Stimulated activated CD4-positive, alpha-beta T cell treated with anti-CD3 and anti-CD28 coated beads, Interleukin-12 subunit alpha, Interleukin-12 subunit beta, amount 100 ng/mL, for 4 hours (primary cell): ENCODE measurements around the gene DCAF6.

Experiments used
- DNase-seq: peaks from one replicate; pipeline ENCODE4 v3.0.0-alpha.2; 2020

The DCAF6 gene

DNA sequence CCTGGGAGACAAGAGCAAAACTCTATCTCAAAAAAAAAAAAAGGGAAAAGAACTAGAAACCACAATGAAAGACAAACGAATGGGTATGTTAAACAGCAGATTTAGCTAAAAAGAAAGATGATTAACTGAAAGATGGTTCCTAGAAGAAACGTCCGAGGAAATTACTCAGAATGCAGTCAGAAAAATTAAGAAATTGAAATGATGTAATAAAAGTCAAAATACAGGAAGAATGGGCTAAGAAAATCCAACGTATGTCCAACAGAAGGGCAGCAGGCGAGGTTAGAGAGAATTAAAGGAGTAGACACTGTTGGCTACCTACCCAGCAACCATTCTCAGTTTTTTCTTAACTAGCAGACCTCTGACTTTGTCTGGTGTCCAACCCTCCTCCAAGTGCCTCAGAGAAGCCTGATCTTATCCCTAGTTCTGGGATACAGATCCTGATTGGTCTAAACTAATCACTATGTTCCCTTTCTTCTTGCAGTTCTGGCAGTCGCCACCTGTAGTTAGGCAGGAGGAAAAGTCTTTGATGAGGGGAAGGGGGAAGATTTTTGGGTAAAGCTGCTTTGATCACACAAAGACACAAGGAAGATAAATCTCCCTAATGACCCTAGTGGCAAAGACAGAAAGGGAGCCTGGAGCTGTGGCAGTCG, 174.5 kb downstream of the DCAF6 start:
- DNase-seq = no peak

DNA sequence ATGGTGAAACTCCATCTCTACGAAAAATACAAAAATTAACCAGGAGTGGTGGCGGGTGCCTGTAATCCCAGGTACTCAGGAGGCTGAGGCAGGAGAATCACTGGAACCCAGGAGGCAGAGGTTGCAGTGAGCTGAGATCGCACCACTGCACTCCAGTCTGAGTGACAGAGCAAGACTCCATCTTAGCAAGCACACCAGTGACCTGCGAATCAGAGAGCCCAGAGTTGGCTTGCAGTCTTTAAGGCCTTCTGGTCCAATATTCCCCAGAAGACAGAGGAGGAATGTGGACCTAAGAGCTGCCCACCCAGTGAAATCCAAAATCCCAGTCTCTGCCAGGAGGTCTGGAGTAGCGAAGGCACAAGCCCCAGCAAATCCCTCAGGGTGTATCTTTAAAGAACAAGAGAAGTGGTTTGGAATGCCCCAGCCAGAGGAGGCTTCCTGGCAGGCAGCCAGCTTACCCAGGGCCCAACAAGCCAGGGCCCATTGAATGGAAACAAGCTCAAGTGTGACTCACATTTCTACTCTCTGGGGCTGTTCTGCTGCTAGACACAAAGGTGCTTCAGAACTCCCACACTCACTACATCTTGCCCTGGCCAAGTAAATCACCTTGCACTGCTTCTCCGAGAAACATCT, 176.3 kb downstream of the DCAF6 start:
- DNase-seq = peak; percentile 59

DNA sequence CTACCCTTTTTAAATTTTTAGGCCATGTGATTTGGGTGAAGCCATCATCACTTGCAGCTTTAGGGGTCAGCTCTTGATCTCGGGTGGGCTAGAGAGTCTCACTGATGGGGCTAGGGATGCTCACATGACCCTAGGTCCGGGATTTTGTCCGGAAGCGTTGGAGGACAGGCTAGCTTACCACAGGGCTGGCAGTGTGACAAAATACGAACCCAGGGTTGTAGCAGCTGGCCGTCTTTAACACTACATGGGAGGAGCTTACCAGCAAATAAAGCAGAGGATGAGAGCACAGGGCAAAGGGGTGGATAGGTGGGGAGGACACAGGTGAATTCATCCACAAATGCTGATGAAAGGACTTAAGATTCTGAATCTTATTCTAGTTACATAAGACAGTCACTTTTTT, 178.4 kb downstream of the DCAF6 start:
- DNase-seq = no peak

DNA sequence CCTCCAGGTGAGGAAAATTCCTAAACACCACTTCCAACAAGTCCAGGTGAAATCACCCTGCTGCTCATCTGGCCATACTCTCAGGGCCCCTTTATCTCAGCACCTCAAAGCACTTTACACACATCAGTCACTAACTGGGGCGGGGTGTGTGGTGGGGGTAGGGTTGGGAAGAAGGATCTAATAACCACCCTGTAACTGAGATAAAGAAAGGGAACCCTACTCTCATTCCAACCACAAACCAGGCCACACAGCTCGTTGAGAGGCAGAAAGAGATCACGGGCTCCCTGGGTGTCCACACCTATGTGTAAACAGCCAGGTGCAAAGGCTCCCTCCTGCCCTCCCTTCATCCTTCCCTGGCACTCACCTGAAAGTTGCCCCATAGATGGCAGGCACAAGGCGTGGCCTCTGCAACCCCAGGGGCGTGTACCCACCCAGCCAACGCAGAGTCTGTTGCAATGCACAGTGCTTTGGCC, 179.9 kb downstream of the DCAF6 start:
- no peak for DNase-seq

DNA sequence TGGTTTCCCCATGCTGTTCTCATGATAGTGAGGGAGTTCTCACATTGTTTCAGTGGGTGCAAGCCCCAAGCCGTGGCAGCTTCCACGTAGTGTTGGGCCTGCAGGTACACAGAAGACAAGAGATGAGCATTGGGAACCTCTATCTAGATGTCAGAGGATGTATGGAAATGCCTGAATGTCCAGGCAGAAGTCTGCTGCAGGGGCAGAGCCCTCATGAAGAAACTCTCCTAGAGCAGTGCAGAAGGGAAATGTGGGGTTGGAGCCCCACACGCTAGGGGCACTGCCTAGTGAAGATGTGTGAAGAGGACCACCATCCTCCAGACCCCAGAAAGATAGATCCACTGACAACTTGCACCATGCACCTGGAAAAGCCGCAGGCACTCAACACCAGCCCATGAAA, 183.3 kb downstream of the DCAF6 start:
- no peak for DNase-seq

DNA sequence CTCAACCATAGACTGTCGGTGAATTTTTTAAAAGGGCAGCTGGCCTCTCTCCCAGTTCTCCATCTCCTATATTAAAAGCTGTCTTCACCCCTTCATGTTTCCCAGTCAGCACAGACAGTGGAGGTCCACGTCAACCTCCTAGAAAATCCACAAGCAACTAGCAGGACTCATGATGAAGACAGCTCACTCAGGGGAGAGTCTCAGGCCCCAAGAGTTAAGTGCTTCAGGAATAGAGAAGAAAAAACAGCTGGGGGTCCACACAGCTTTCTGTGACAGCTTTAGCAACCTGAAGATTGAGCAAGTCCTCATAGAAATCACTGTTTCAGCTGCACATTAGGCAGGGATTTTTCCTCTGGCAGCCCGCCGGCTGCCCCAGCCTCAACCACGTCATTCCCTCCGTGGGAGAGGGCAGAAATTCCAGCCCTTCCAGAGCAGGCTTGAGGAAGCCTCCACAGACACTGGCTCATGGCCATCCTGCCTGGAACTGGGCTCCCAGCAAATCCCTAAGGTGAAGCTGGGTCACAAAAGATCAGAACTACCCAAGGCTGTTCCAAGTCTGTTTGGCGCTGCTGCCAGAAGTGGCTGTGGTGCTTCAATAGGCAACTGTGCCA, 185.0 kb downstream of the DCAF6 start:
- no peak for DNase-seq

DNA sequence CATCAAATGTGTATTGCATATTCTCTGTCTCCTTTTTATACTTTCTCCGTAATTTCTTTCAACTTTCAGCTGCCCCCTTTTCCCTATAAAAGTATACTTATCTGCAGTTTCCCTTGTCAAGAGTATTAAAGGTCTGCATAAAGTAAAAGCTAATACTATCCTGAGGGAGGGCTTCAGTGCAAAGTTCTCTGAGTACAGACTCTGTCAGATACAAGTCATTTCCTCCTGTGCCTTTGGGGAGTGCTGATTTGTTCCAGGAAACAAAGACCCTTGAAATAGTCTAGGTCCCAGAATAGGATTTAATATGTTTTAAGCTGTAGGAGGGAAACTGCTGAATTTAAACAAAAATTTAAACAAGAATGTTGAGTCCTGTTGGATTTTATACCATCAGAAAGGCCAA, 188.6 kb downstream of the DCAF6 start:
- DNase-seq = no peak
